ENCODE measurements around the gene CCL14.

CCL14 gene

GRCh38 chr17:35988164-35988563 lies 1.6 kb upstream of the CCL14 start:
- no peak for DNase-seq (ENCODE audit: low read depth)

GRCh38 chr17:35984140-35984539 lies 2.4 kb downstream of the CCL14 start:
- DNase-seq (ENCODE audit: low read depth) = no peak

GRCh38 chr17:35982409-35983191 lies 3.9 kb downstream of the CCL14 start:
- no peak for DNase-seq (ENCODE audit: low read depth)

DNA sequence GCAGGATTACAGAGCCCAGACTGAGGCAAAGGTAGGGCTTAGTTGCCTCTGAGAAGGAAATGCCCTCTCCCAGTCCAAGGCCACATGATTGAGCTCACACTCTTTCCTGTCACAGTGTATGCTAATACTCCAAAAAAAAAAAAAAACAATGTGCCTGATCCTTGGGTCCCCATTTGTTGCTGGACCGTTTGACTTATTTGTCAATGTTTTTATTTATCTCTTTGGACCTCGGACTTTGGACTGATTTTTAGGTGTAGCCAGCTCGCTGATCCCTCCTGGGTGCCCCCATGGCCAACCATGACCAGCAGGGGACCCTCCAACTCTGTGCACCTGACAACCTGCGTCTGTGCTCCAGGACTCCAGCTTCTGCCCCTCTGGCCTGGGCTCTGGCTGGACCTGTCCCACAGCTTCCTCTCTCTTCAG lies 4.6 kb downstream of the CCL14 start:
- no peak for DNase-seq (ENCODE audit: low read depth)

- DNase-seq (ENCODE audit: low read depth) = no peak
Observed at GRCh38 chr17:35981246-35981645, 5.3 kb downstream of the CCL14 start, which contains the start of gene CCL16. Gene CCL16, minus strand, starts transcription at chr17:35981497. Its CDS starts 77 bp downstream, at chr17:35981420.

- DNase-seq (ENCODE audit: low read depth) = no peak
Observed at GRCh38 chr17:35978346-35978745, 8.2 kb downstream of the CCL14 start.

DNA sequence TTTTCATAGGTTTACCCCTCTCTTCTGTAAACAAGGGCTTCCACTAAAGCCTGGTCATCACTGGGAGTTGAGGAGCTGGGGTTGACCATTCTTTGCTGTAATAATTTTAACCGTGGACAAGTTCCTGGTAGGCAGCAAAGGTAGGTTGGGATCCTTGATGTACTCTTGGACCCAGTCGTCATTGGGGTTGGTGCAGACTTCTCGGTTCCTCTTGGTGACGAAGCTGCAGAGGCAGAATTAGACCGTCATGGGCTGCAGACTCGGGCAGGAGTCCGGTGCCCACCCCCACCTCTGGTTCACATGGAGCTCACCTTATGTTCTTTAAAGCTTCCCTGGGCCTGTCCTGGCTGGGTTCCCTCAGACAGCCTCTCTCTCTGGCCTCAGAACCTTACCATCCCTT lies 9.0 kb downstream of the CCL14 start:
- no peak for DNase-seq (ENCODE audit: low read depth)

DNA sequence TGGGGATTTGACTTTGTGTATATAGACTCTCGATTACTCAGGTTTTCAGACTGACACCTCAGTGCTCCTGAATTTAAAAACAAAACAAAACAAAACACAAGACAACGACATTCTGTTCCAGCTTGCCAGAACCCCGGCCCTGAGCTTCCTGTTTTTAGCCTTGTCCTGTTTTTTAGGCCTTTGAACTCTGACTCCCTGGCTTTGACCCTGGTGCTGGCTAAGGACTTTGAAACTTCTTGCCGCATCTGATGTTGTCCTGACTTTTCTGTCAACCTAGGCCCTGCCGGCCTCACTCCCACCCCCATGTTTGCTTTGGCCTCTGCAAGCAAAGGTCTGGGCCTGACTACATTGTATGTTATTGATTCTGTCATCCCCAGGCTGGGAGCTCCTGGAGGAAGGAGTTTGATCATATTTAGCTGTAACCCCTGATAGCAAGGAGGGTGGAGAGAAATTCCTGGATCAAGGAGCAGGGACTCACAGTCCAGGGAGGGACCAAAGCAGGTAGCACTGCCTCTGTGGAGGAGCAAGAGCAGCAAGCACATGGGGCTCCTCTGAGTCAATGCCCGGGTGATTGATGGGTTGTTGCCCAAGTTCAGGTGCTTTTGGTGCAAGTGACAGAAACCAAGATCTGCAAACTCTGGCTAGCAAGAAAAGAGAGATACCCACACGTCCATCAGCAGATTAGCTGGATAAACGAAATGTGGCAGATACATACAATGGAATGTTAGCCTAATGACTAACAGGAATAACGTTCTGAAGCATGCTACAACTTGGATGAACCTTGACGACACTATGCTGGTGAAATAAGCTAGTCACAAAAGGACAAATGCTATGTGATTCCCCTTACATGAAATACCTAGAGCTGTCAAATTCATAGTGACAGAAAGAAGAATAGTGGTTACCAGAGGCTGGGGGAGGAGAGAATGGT lies 12.9 kb downstream of the CCL14 start:
- no peak for DNase-seq (ENCODE audit: low read depth)

DNA sequence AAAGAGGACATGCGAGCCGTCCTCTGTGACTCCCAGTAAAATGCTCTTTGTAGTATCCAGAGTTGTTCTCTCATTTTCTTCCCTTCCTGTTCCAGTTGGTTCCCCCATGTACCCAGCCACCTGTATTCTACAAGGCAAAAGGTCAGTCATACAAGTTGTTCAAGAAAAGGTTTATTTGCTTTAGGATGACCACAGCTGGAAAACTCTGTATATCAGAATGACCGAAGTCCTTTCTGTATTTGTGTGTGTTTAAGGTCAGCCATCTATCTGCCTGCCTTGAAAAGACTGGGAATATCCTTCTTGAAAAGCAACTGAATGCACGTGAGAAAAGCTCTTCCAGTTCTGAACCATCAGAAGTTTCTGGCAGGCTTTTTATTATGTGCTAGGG lies 13.6 kb downstream of the CCL14 start:
- DNase-seq (ENCODE audit: low read depth) = no peak

DNA sequence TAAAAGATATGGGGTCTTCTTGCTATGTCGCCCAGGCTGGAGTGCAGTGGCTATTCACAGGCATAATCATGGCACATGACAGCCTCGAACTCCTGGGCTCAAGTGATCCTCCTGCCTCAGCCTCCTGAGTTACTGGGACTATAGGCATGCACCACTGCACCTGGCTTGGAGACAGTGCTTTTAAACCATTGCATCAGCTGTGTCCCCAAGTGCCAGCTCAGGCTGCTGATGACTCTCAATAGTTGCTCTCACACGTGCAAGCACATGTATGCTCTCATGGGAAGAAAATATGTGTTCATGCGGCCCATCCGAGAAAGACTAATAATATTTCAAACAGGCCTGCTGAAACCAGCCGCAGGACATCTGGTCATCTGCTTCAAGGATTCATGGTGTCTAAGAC lies 14.0 kb downstream of the CCL14 start:
- no peak for DNase-seq (ENCODE audit: low read depth)

DNA sequence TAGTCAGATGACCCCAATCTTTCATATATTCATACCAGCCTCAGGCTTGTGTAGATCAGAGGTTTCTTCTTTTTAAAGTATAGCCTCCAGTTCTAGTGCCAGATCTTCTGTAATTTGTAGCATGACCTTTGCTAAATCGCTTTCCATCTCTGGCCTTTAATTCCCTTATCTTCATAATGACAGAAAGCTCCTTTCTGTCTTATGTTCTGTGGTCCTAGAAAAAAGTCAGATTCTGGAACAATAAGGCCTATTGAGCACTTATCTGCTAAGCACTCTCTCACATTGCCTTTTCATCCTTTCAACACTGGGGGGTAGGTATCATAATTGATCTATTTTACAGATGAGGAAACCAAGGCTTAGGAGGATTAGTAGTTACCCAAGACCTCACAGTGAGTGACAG lies 14.5 kb downstream of the CCL14 start:
- no peak for DNase-seq (ENCODE audit: low read depth)

- peak; percentile 66 for DNase-seq (ENCODE audit: low read depth)
Observed at GRCh38 chr17:35969558-35970380, 16.8 kb downstream of the CCL14 start.

- no peak for DNase-seq (ENCODE audit: low read depth)
Observed at GRCh38 chr17:35968520-35969054, 17.9 kb downstream of the CCL14 start.

GRCh38 chr17:35965272-35965671 lies 21.3 kb downstream of the CCL14 start:
- DNase-seq (ENCODE audit: low read depth) = no peak

- no peak for DNase-seq (ENCODE audit: low read depth)
Observed at GRCh38 chr17:35963663-35964062, 22.9 kb downstream of the CCL14 start.

DNA sequence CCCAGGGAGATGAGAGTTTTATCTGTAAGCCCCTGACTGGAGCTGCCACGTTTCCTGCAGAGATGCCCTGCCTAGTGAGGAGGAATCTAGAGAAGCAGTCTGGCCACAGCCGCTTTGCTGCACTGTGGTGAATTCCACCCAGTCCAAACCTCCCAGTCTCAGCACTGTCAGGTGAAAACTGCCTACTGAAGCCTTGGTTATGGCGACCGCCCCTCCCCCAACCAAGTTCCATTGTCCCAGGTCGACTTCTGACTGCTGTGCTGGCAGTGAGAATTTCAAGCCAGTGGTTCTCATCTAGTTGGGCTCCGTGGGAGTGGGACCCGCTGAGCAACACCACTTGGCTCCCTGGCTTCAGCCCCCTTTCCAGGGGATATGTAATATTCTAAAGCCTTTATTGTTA lies 32.8 kb downstream of the CCL14 start:
- no peak for DNase-seq (ENCODE audit: low read depth)

GRCh38 chr17:35949401-35949800 lies 37.1 kb downstream of the CCL14 start:
- DNase-seq (ENCODE audit: low read depth) = no peak

DNA sequence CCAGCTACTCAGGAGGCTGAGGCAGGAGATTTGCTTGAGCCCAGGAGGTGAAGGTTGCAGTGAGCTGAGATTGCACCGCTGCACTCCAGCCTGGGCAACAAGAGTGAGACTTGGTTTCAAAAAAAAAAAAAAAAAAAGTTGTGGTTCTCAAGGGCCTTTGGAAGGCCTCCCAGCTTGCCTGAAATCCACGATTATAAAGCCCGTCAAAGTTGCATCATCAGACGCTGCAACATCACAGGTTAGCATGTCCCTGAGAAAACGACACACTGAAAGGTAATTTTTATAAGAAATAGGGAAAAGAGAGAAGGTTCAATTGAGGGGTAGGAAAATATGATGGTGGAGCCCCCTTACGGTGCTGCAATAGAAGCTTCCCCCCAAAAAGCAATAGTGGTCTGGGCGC lies 38.4 kb downstream of the CCL14 start:
- no peak for DNase-seq (ENCODE audit: low read depth)

GRCh38 chr17:35947156-35947585 lies 39.4 kb downstream of the CCL14 start:
- DNase-seq (ENCODE audit: low read depth) = peak; percentile 24

DNA sequence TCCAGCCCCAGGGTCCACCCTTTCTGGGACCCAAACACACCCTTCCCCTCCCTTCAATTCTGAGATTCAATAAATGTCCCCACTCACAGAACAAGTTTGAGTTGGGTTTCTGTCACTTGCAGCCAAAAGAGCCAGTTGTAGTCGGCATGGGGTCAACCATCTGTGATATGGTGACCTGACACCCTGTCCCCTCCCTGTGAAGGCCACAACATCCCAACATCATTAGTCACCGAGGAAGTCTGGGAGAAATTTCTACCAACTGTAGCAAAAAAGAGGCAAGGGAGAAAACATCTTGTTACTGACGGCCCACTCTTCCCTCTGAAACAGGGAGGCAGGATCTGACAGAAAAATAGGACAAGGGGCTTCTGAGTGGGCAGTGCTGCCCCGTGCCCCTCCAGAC lies 42.4 kb downstream of the CCL14 start:
- no peak for DNase-seq (ENCODE audit: low read depth)

GRCh38 chr17:35943537-35943936 lies 43.0 kb downstream of the CCL14 start, which contains the start of gene LYZL6:
Gene LYZL6, minus strand, starts transcription at chr17:35943713. Its CDS starts 4,357 bp downstream, at chr17:35939356.
- DNase-seq (ENCODE audit: low read depth) = no peak

All from stimulated activated CD8-positive, alpha-beta memory T cell treated with anti-CD3 and anti-CD28 coated beads, Interleukin-12 subunit alpha, Interleukin-12 subunit beta, amount 100 ng/mL, for 1 hour (primary cell).